LNCAP (cell line): ENCODE measurements around the gene MRI1.

Experiments
- TF ChIP-seq, protein P1 (sequence below): fragments of 450-650 bp; IDR thresholded peaks from 2 replicates; pipeline ENCODE4 v1.5.1; 2017; ENCODE audit warnings: mild to moderate bottlenecking

The MRI1 gene

DNA sequence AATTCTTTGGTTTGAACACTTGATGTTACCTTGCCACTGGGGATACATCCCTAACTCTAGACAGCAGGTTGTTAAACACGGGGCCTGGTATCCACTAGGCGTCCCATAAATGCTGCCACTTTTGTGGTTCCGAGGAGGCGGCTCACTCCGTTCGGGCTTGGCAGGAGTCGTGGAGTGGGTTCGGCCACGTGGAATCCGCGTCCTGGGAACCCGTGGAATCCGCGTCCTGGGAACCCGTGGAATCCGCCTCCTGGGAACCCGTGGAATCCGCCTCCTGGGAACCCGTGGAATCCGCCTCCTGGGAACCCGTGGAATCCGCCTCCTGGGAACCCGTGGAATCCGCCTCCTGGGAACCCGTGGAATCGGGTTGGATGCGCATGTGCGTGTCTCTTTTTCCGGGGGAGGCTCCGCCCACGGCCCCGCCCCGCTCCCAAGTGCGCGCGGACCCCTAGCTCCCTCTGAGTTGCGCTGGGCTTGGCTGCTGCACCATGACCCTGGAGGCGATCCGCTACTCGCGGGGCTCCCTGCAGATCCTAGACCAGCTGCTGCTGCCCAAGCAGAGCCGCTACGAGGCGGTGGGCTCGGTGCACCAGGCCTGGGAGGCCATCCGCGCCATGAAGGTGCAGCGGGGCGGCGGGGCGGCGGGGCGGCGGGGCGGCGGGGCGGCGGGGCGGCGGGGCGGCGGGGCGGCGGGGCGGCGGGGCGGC, at the start of gene MRI1:
MRI1 (plus strand) TSS at position 422 of the 707 bp plus-strand sequence; CDS start at position 489, 67 bp downstream.
- TF ChIP-seq, protein P1, sequence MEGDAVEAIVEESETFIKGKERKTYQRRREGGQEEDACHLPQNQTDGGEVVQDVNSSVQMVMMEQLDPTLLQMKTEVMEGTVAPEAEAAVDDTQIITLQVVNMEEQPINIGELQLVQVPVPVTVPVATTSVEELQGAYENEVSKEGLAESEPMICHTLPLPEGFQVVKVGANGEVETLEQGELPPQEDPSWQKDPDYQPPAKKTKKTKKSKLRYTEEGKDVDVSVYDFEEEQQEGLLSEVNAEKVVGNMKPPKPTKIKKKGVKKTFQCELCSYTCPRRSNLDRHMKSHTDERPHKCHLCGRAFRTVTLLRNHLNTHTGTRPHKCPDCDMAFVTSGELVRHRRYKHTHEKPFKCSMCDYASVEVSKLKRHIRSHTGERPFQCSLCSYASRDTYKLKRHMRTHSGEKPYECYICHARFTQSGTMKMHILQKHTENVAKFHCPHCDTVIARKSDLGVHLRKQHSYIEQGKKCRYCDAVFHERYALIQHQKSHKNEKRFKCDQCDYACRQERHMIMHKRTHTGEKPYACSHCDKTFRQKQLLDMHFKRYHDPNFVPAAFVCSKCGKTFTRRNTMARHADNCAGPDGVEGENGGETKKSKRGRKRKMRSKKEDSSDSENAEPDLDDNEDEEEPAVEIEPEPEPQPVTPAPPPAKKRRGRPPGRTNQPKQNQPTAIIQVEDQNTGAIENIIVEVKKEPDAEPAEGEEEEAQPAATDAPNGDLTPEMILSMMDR: no peak

DNA sequence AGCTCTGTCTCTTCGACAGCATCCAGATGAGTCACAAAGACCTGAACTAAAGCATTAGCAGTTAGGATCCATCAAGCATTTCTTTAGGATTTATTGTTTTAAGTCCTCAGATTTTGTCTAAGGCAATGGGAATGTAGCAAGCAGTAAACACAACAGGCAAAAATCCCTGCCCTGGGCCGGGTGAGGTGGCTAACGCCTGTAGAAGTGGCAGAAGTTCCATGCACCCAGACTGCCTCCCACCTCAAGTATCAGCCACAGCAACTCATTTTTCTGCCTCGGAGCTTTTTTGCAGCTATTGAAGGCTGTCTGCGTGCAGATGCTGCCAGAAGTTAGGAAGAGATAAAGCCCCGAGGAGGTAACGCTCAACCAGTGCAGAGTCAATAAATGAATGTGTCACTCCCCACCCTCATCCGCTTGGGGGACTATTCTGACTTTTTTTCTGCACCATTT, 47.1 kb upstream of the MRI1 start:
- TF ChIP-seq, protein P1: no peak

DNA sequence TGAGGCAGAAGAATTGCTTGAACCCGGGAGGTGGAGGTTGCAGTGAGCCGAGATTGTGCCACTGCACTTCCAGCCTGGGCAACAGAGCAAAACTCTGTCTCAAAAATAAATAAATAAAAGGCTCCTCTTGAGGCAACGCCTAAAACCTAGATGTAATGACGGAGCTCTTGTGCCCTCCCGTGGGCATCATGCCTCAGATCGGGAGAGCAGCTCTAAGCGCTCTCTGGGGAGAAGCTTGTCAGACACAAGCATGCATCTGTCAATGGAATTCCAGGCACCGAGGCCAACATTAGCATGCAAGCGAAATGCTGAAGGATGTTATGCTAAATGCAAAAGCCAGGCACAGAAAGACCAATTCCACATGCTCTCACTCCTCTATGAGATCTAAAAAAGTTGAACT, 45.6 kb upstream of the MRI1 start:
- TF ChIP-seq, protein P1: peak; percentile 27; the same call in 1 of the 2 replicates

DNA sequence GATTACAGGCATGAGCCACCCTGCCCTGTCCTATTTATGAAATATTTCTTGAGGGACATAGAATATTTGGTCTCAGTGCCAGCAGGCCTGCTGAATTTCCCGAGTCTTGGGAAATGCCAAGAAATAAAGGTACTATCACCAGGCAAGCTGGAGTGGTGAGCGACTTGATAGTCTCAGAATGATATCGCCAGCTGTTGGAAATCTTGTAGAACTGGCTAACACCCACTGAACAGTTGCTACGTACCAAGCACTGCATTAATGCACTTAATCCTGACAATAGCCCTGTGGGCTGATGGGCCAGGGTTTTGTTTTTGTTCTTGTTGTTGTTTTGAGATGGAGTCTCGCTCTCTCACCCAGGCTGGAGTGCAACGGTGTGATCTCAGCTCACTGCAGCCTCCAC, 42.2 kb upstream of the MRI1 start:
- TF ChIP-seq, protein P1: no peak

DNA sequence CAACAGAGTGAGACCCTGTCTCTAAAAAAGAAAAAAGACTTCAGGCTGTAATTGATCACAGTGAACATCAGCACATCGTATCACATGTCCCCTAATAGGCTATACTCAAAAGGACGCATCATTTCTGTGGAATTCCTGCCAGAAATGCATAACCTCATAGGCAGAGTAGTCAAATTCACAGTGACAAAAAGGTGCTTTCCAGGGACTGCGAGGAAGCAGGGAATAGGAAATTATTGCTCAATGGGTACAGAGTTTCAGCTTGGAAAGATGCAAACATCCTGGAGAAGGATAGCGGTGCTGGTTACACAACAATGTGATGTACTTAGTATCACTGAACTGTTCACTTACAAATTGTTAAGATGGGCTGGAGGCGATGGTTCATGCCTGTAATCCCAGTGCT, 41.1 kb upstream of the MRI1 start:
- TF ChIP-seq, protein P1: no peak

DNA sequence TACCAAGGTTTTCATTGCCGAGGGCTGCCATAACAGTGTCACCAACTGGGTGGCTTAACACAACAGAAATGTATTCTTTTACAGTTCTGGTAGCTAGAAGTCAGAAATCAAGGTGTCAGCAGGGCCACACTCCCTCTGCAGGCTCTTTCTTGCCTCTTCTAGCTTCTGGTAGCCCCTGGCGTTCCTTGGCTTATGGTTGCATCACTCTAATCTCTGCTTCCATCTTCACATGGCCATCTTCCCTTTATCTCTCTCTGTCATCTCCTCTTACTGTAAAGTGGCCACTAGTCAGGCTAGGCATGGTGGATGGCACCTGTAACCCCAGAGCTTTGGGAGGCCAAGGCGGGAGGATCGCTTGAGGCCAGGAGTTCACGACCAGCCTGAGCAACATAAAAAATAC, 38.0 kb upstream of the MRI1 start:
- TF ChIP-seq, protein P1: no peak

DNA sequence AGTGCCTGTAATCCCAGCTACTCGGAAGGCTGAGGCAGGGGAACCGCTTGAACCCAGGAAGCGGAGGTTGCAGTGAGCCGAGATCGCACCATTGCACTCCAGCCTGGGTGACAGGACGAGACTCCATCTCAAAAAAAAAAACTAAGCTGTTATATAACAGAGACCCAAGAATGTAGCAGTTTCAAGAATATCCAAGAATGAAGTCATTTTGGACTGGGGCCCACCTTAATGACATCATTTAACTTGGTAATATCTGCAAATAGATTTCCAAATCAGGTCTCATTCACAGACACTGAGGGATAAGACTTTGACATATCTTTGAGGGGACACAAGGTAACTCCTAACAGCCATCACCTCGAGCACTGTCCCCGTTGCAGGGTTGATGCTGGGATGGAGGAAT, 36.5 kb upstream of the MRI1 start:
- TF ChIP-seq, protein P1: no peak
